CD4-positive, alpha-beta memory T cell (primary cell): ENCODE results near the gene LSM5. TPM values are rescaled to one million over a fixed set of nuclear protein-coding genes. Genes with fewer than 3 reads are reported as not detected.
"Not testable (repeated sequence)": the region's sequence is repeated elsewhere in the genome, so short reads cannot be mapped to it uniquely, and the experiment has no call there.

Experiments used
- CTCF ChIA-PET: fragments of 350-600 bp; sonication (Branson Sonifier 250); formaldehyde crosslinking; loops from one replicate; lab custom pipeline; 2021; ENCODE audit warnings: inconsistent platforms; ENCODE audit not compliant: partially characterized antibody; lab: Charles Lee
- POLR2A ChIA-PET: fragments of 350-600 bp; sonication (Branson Sonifier 250); formaldehyde crosslinking; loops from one replicate; lab custom pipeline; 2021; ENCODE audit not compliant: partially characterized antibody; lab: Charles Lee
- DNase-seq, 5 donors: peaks; one replicate each; pipeline versions ENCODE4 v3.0.0 to v3.0.0-alpha.2; 2020 to 2022; ENCODE audit warnings: mixed read lengths in 1 of 5
- H3K27ac ChIP-seq: one replicate; pipeline ENCODE4 v1.7.0; 2013; ENCODE audit warnings: low read depth, low read length
- H3K27me3 ChIP-seq: 2 replicates; pipeline ENCODE4 v1.7.0; 2013; ENCODE audit warnings: mild to moderate bottlenecking, low read length, moderate library complexity; ENCODE audit not compliant: insufficient read depth
- H3K36me3 ChIP-seq: 2 replicates; pipeline ENCODE4 v1.7.0; 2013; ENCODE audit warnings: mild to moderate bottlenecking, low read length, moderate library complexity; ENCODE audit not compliant: insufficient read depth
- H3K4me1 ChIP-seq: 2 replicates; pipeline ENCODE4 v1.7.0; 2013; ENCODE audit warnings: mild to moderate bottlenecking, low read length, moderate library complexity; ENCODE audit not compliant: insufficient read depth
- H3K4me3 ChIP-seq, 2 donors: one replicate each; pipeline ENCODE4 v1.7.0; 2013; ENCODE audit warnings: low read length in 2 of 2, mild to moderate bottlenecking in 1 of 2
- H3K9me3 ChIP-seq, 2 donors: one replicate each; pipeline ENCODE4 v1.7.0; 2013; ENCODE audit warnings: low read length in 2 of 2, control low read depth in 1 of 2; ENCODE audit not compliant: control insufficient read depth in 1 of 2
- H3K27ac Mint-ChIP-seq, 7 donors: one replicate each; pipeline ENCODE4 v1.8.0; 2020 to 2021; ENCODE audit warnings: mixed read lengths in 7 of 7, mild to moderate bottlenecking in 6 of 7, inconsistent platforms in 3 of 7, moderate library complexity in 3 of 7
- H3K27me3 Mint-ChIP-seq, 2 donors: one replicate each; pipeline ENCODE4 v1.8.0; 2020 to 2021; ENCODE audit warnings: mixed read lengths in 2 of 2
- H3K36me3 Mint-ChIP-seq, 2 donors: one replicate each; pipeline ENCODE4 v1.8.0; 2020 to 2021; ENCODE audit warnings: mixed read lengths in 2 of 2, inconsistent platforms in 1 of 2, mild to moderate bottlenecking in 1 of 2
- H3K4me1 Mint-ChIP-seq, 4 donors: one replicate each; pipeline ENCODE4 v1.8.0; 2020 to 2021; ENCODE audit warnings: mixed read lengths in 4 of 4, mild to moderate bottlenecking in 1 of 4
- H3K4me3 Mint-ChIP-seq, 8 donors: one replicate each; pipeline ENCODE4 v1.8.0; 2020 to 2021; ENCODE audit warnings: mixed read lengths in 8 of 8, mild to moderate bottlenecking in 7 of 8, moderate library complexity in 6 of 8, inconsistent platforms in 3 of 8
- H3K9me3 Mint-ChIP-seq, 8 donors: one replicate each; pipeline ENCODE4 v1.8.0; 2020 to 2021; ENCODE audit warnings: mixed read lengths in 8 of 8, mild to moderate bottlenecking in 5 of 8, inconsistent platforms in 3 of 8, moderate library complexity in 1 of 8
- intact Hi-C: fragments of 100-400 bp; cut with micrococcal nuclease; formaldehyde crosslinking; loops from one replicate; pipeline ENCODE4 v1.15.1; 2023
- polyA plus RNA-seq, 2 donors: library from polyadenylated mRNA; unstranded; fragments of 300-500 nt; fragmentation: Illumina TruSeq; gene quantifications; one replicate each; pipeline ENCODE4 v1.2.3, GENCODE V29; 2021
- total RNA-seq, 2 experiments: library from RNA; stranded (reverse); gene quantifications; one replicate each; pipeline ENCODE4 v1.2.3, GENCODE V29; 2021

Gene LSM5
- total and polyA plus RNA-seq, 4 experiments from 2014 or later: 37.6 to 183 (median 73.2) TPM

GRCh38 chr7:32479574-32480200 lies 10.5 kb downstream of the LSM5 start:
- intact Hi-C loops: no loop called here
- Mint-ChIP-seq H3K4me3 (no peak overlapping the region), H3K4me1 (no peaks in the 10 kb centered on the region), H3K9me3 (no peaks in the 10 kb centered on the region), H3K27ac (no peak overlapping the region), H3K36me3 (peaks cover 0 to 4% of the 10 kb centered on the region in 2 donors), H3K27me3 (peaks cover 0 to under 1% of the 10 kb centered on the region in 2 donors)
- Histone ChIP-seq H3K4me3 (no peak overlapping the region), H3K27me3 (no peaks in the 10 kb centered on the region), H3K9me3 (no peaks in the 10 kb centered on the region), H3K27ac (no peak overlapping the region), H3K36me3 (no peaks in the 10 kb centered on the region), H3K4me1 (no peaks in the 10 kb centered on the region)
- POLR2A ChIA-PET: no interaction called here
- DNase-seq: peak in 1 of 5 donors; percentile 20
- CTCF ChIA-PET: interaction anchor here (1.1 kb wide), 1 partner anchor 268 kb away, joined by 3 read pairs; no protein-coding TSS in a partner anchor

DNA sequence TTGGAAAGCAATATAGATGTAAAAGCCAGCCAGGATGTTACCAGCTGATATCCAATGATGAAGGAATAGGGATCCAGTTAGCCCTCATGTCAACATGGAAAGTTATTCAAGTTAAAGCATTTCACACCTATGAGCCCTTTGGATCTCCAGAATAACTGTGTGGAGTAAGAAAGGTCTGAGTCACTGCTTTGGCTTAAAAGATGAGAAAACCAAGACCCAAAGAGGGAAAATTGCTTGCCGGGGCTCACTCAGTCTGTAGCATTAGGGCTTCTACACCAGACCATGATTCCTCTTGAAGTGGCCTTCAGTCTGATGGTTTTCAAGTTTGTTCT lies 12.6 kb downstream of the LSM5 start:
- Histone ChIP-seq H3K4me3 (no peak overlapping the region), H3K27me3 (no peaks in the 10 kb centered on the region), H3K4me1 (no peaks in the 10 kb centered on the region), H3K36me3 (no peaks in the 10 kb centered on the region), H3K27ac (no peak overlapping the region), H3K9me3 (no peaks in the 10 kb centered on the region)
- DNase-seq: no peak
- Mint-ChIP-seq H3K9me3 (no peaks in the 10 kb centered on the region), H3K4me1 (no peaks in the 10 kb centered on the region), H3K27me3 (peaks cover 0 to 2% of the 10 kb centered on the region in 2 donors), H3K4me3 (no peak overlapping the region), H3K27ac (no peak overlapping the region), H3K36me3 (no peaks in the 10 kb centered on the region)
- ChIA-PET CTCF (no interaction called here), POLR2A (no interaction called here)
- intact Hi-C loops: no loop called here

GRCh38 chr7:32476816-32477648 lies 13.1 kb downstream of the LSM5 start:
- no peak overlapping the region for H3K27ac Mint-ChIP-seq
- H3K27me3 Mint-ChIP-seq: peaks cover 0 to 2% of the 10 kb centered on the region in 2 donors
- no peaks in the 10 kb centered on the region for H3K4me1 ChIP-seq
- no peaks in the 10 kb centered on the region for H3K36me3 ChIP-seq
- H3K36me3 Mint-ChIP-seq: no peaks in the 10 kb centered on the region
- ChIA-PET CTCF (no interaction called here), POLR2A (no interaction called here)
- no peak overlapping the region for H3K4me3 Mint-ChIP-seq
- H3K4me3 ChIP-seq: no peak overlapping the region
- no peaks in the 10 kb centered on the region for H3K27me3 ChIP-seq
- H3K4me1 Mint-ChIP-seq: no peaks in the 10 kb centered on the region
- H3K27ac ChIP-seq: no peak overlapping the region
- H3K9me3 ChIP-seq: no peaks in the 10 kb centered on the region
- H3K9me3 Mint-ChIP-seq: no peaks in the 10 kb centered on the region
- intact Hi-C loops: no loop called here
- DNase-seq: no peak

DNA sequence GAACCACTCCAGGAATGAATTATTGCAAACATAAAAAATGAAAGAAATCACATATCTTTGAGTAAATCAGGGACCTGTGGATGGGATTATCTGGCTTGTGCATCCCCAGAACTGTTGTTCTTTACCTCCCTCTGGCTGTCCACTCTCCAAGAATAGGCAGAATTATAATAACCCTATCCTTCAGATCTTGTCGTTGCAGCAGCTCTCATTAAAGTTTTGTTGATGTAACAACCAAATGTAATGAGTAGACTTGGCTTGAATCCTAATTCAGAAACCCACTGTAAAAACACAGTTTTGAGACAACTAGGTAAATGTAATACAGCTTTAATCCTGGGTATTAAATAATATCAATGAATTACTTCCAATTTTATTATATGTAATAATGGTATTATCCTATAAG lies 16.2 kb downstream of the LSM5 start:
- H3K4me3 Mint-ChIP-seq: no peak overlapping the region
- no peak overlapping the region for H3K27ac ChIP-seq
- ChIA-PET CTCF (no interaction called here), POLR2A (no interaction called here)
- intact Hi-C loops: no loop called here
- no peak overlapping the region for H3K4me3 ChIP-seq
- H3K36me3 Mint-ChIP-seq: no peaks in the 10 kb centered on the region
- no peaks in the 10 kb centered on the region for H3K36me3 ChIP-seq
- peaks cover 0 to 4% of the 10 kb centered on the region in 2 donors for H3K27me3 Mint-ChIP-seq
- no peaks in the 10 kb centered on the region for H3K4me1 Mint-ChIP-seq
- no peaks in the 10 kb centered on the region for H3K9me3 ChIP-seq
- H3K4me1 ChIP-seq: no peaks in the 10 kb centered on the region
- H3K27ac Mint-ChIP-seq: no peak overlapping the region
- peaks cover 0 to 2% (median 0%) of the 10 kb centered on the region in 8 donors for H3K9me3 Mint-ChIP-seq
- H3K27me3 ChIP-seq: no peaks in the 10 kb centered on the region
- DNase-seq: no peak

- no peak for DNase-seq
- Histone ChIP-seq H3K9me3 (no peaks in the 10 kb centered on the region), H3K4me1 (no peaks in the 10 kb centered on the region), H3K36me3 (no peaks in the 10 kb centered on the region), H3K27ac (no peak overlapping the region), H3K4me3 (no peak overlapping the region), H3K27me3 (no peaks in the 10 kb centered on the region)
- ChIA-PET POLR2A (no interaction called here), CTCF (no interaction called here)
- intact Hi-C loops: no loop called here
- no peak overlapping the region for H3K27ac Mint-ChIP-seq
- H3K27me3 Mint-ChIP-seq: peaks cover 0 to 4% of the 10 kb centered on the region in 2 donors
- H3K4me1 Mint-ChIP-seq: no peaks in the 10 kb centered on the region
- H3K4me3 Mint-ChIP-seq: no peak overlapping the region
- H3K9me3 Mint-ChIP-seq: peaks cover 0 to 2% (median 0%) of the 10 kb centered on the region in 8 donors
- no peaks in the 10 kb centered on the region for H3K36me3 Mint-ChIP-seq
Measured at GRCh38 chr7:32472015-32472414, 18.2 kb downstream of the LSM5 start.

GRCh38 chr7:32470871-32471270 lies 19.3 kb downstream of the LSM5 start:
- no peaks in the 10 kb centered on the region for H3K36me3 Mint-ChIP-seq
- Histone ChIP-seq H3K4me3 (no peak overlapping the region), H3K9me3 (no peaks in the 10 kb centered on the region), H3K27ac (no peak overlapping the region), H3K27me3 (no peaks in the 10 kb centered on the region), H3K36me3 (no peaks in the 10 kb centered on the region), H3K4me1 (no peaks in the 10 kb centered on the region)
- ChIA-PET POLR2A (no interaction called here), CTCF (no interaction called here)
- H3K9me3 Mint-ChIP-seq: peaks cover 0 to 2% (median 0%) of the 10 kb centered on the region in 8 donors
- peaks cover 0 to 4% of the 10 kb centered on the region in 2 donors for H3K27me3 Mint-ChIP-seq
- no peak overlapping the region for H3K27ac Mint-ChIP-seq
- H3K4me3 Mint-ChIP-seq: no peak overlapping the region
- DNase-seq: no peak
- H3K4me1 Mint-ChIP-seq: no peaks in the 10 kb centered on the region
- intact Hi-C loops: no loop called here

DNA sequence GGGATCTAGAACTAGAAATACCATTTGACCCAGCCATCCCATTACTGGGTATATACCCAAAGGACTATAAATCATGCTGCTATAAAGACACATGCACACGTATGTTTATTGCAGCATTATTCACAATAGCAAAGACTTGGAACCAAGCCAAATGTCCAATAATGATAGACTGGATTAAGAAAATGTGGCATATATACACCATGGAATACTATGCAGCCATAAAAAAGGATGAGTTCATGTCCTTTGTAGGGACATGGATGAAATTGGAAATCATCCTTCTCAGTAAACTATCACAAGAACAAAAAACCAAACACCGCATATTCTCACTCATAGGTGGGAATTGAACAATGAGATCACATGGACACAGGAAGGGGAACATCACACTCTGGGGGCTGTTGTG lies 20.2 kb downstream of the LSM5 start:
- H3K27ac Mint-ChIP-seq, CTCF ChIA-PET, H3K4me1 Mint-ChIP-seq, DNase-seq, H3K27ac ChIP-seq, H3K9me3 ChIP-seq, intact Hi-C loops, H3K4me3 Mint-ChIP-seq, H3K36me3 Mint-ChIP-seq, POLR2A ChIA-PET, H3K9me3 Mint-ChIP-seq, H3K27me3 ChIP-seq, H3K36me3 ChIP-seq, H3K27me3 Mint-ChIP-seq, H3K4me3 ChIP-seq, H3K4me1 ChIP-seq: not testable (repeated sequence)
